IPS-15b (cell line): Measurements from ENCODE around the gene GARIN5B.
"Not testable (repeated sequence)": the region's sequence is repeated elsewhere in the genome, so short reads cannot be mapped to it uniquely, and the experiment has no call there.

Experiments used
- H3K27me3 ChIP-seq: one replicate; pipeline ENCODE4 v1.6.1; 2013; ENCODE audit warnings: low read length; ENCODE audit not compliant: control insufficient read depth, insufficient read depth
- H3K36me3 ChIP-seq: one replicate; pipeline ENCODE4 v1.6.1; 2013; ENCODE audit warnings: low read length; ENCODE audit not compliant: control insufficient read depth, insufficient read depth
- H3K4me1 ChIP-seq: one replicate; pipeline ENCODE4 v1.6.1; 2013; ENCODE audit warnings: mild to moderate bottlenecking, low read length; ENCODE audit not compliant: control insufficient read depth, insufficient read depth
- H3K4me3 ChIP-seq: one replicate; pipeline ENCODE4 v1.5.1; 2013; ENCODE audit warnings: low read depth, low read length
- H3K9ac ChIP-seq: one replicate; pipeline ENCODE4 v1.6.1; 2013; ENCODE audit warnings: low read depth, mild to moderate bottlenecking, low read length
- H3K9me3 ChIP-seq: one replicate; pipeline ENCODE4 v1.6.1; 2013; ENCODE audit warnings: mild to moderate bottlenecking, low read length; ENCODE audit not compliant: control insufficient read depth, insufficient read depth

The GARIN5B gene

DNA sequence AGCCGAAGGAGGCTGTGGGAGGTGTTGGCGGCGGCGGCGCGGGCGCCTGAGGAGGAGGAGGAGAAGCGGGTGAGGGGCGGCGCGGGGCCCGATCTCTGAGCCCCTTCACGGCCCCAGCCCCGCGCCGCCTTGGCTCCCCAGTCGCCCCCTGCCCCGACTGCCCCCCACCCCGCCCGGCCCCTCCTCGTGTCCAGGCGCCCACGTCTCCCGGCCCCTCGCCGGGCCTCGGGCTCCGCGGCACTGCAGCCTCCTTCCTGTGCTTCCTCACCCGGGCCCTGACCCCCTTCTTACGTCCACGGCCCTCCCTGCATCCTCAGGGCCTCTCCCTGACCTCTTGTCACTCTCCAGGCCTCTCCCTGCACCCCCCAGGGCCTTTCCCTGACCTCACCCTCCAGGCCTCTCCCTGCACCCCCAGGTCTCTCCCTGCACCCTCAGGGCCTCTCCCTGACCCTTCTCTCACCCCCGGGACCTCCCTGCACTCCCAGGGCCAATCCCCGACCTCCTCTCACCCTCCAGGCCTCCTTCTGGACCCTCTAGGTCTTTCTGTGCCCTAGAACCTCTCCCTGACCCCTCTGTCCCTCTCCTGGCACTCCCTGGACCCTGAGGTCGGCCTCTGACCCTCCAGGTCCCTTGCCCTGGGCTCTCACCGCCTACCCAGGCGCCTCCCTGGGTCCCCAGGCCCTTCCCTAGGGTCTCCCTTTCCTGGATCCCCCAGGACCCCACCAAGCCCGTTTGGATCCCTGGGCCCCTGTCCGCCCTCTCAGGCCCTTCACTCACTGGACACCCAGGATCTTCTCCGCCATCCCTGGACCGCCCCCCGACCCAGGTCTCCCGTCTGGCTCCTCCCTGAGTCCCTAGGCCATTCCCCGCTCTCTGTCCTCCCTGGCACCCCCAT, 22.9 kb downstream of the GARIN5B start:
- Histone ChIP-seq H3K9me3 (no peaks in the 10 kb centered on the region), H3K9ac (peak overlapping the region; percentile 90), H3K27me3 (no peaks in the 10 kb centered on the region), H3K4me1 (peaks cover 8% of the 10 kb centered on the region), H3K36me3 (peaks cover 31% of the 10 kb centered on the region), H3K4me3 (peak overlapping the region; percentile 94)

DNA sequence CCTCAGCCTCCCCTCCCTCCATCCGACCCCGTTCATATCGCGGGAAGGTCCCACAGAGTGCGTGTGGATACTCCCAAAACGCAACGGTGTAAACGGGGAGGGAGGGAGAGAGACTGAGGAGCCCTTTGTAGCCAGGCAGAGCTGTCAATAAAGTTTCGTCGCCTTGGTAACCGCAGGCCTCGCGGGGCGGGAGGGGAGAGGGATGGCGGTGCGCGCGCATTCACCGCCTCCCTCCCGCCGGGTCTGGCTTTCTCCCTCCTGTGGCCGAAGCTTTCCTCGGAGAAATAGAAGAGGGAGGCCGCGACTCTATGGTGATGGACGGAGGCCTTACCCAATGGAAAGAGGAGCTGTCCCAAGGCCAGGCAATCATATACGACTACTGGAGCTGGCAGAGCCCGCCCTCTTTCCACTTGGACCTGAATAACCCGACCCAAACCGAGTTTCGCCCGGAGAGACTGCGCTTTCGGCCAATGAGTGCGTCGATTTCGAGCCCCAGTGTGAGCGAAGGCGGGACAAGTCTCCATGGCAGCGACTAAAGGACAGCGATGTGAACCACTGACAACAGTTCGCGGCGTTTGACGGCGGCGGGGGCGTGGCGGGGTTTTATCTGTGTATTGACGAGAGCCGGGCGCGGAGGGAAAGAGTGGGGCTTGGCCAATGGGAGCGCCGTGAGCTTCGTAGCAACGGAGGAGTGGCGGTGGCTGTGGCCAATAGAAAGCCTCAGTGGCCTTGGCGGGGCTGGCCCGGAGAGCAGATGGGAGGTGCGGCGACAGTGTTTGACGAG, 23.8 kb downstream of the GARIN5B start, which contains the start of gene KMT5C:
KMT5C (plus strand) TSS at position 772 of the 784 bp plus-strand sequence. CDS start 2,061 bp downstream, outside the sequence.
- Histone ChIP-seq H3K9ac (peak within 1 kb of the TSS; percentile 90), H3K4me3 (peak within 1 kb of the TSS; percentile 94), H3K27me3 (no peaks in the 10 kb centered on the region), H3K4me1 (peaks cover 8% of the 10 kb centered on the region), H3K9me3 (no peaks in the 10 kb centered on the region), H3K36me3 (peaks cover 23% of the 10 kb centered on the region)

DNA sequence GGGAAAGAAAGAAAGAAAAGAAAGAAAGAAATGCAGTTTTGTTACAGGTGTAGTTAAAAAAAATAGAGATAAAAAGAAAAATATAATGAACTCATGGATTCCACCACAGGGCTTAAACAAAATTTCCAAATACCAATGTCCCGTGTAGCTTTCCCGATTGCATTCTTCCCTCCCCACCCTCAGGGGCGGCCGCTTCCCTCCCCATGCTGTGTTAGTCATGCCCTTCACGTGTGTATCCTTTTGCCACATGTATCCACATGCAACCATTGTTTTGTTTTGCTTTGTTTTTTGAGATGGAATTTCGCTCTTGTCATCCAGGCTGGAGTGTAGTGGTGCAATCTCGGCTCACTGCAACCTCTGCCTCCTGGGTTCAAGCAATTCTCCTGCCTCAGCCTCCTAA, 27.0 kb downstream of the GARIN5B start:
- no peaks in the 10 kb centered on the region for H3K36me3 ChIP-seq
- H3K9ac ChIP-seq, result no peak overlapping the region
- no peak overlapping the region for H3K4me3 ChIP-seq
- H3K4me1 ChIP-seq, result peaks cover 2% of the 10 kb centered on the region
- H3K9me3 ChIP-seq, result no peaks in the 10 kb centered on the region
- no peaks in the 10 kb centered on the region for H3K27me3 ChIP-seq

DNA sequence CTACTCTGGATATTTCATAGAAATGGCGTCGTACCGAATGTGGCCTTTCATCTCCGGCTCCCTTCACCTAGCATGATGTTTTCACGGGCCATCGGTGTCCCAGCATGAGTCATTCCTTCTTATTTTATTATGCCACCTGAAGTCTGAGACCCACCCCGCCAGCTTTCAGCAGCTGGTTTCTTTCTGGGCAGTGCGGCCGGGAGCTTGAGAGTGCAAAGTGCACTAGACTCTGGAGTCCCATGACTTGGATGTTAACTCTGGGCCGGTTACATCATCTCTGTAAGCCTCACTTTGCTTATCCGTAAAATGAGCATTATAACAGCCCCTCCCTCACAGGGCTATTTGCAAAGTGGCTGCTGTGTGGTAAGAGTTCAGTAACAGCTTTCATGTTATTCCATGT, 29.2 kb downstream of the GARIN5B start:
- H3K36me3 ChIP-seq, result no peaks in the 10 kb centered on the region
- peaks cover 2% of the 10 kb centered on the region for H3K4me1 ChIP-seq
- no peaks in the 10 kb centered on the region for H3K27me3 ChIP-seq
- no peaks in the 10 kb centered on the region for H3K9me3 ChIP-seq
- no peak overlapping the region for H3K4me3 ChIP-seq
- no peak overlapping the region for H3K9ac ChIP-seq

DNA sequence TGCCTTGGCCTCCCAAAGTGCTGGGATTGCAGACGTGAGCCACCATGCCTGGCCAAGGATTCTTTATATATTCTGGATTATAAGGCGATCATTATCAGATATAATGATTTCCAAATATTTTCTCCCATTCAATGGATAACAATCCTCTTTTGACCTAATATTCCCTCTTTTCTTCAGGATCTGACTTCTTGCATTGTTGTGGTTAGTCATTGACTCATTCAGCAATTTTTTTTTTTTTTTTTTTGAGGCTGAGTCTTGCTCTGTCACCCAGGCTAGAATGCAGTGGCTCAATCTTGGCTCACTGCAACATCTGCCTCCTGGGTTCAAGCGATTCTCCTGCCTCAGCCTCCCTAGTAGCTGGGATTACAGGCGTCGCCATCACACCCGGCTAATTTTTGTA, 33.3 kb downstream of the GARIN5B start:
- H3K4me1 ChIP-seq, H3K27me3 ChIP-seq, H3K9ac ChIP-seq, H3K36me3 ChIP-seq, H3K4me3 ChIP-seq, H3K9me3 ChIP-seq: not testable (repeated sequence)

DNA sequence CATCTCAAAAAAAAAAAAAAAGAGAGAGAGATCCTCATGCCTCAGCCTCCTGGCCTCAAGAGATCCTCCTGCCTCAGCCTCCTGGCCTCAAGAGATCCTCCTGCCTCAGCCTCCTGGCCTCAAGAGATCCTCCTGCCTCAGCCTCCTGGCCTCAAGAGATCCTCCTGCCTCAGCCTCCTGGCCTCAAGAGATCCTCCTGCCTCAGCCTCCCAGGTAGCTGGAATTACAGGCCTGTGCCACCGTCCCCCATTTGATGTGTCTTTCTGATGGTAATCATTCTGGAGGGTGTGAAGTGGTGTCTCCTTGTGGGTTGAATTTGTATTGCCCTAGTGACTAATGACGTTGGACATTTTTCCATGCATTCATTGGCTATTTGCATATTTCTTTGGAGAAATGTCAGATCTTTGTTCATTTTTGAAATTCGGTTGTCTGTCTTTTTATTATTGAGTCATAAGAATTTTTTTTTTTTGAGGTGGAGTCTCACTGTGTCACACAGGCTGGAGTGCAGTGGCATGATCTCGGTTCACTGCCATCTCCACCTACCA, 34.2 kb downstream of the GARIN5B start:
- H3K9me3 ChIP-seq, H3K9ac ChIP-seq: not testable (repeated sequence)

DNA sequence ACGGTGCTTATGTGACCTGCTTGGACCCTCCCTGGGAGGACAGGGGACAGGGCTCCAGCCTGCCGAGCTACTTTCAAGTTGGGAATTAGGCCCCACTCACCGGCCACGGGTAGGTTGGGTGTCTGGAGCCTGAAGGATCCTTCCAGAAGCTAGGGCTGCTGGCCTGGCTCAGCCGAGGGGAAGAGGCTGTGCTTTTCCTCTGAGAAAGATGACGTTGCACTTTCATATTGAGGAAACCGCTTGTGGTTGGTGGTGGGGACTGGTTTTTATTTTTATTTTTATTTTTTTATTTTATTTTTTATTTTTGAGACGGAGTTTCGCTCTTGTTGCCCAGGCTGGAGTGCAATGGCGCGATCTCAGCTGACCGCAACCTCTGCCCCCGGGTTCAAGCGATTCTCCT, 37.9 kb downstream of the GARIN5B start, which contains the start of gene TMEM150B:
TMEM150B (minus strand) TSS at position 170 of the 400 bp plus-strand sequence. CDS start 4,305 bp downstream, outside the sequence.
- no peaks in the 10 kb centered on the region for H3K36me3 ChIP-seq
- H3K4me3 ChIP-seq, result no peak within 1 kb of the TSS
- no peaks in the 10 kb centered on the region for H3K9me3 ChIP-seq
- no peaks in the 10 kb centered on the region for H3K27me3 ChIP-seq
- no peak within 1 kb of the TSS for H3K9ac ChIP-seq
- H3K4me1 ChIP-seq, result no peaks in the 10 kb centered on the region

More for the DNA sequence above, 34.2 kb downstream of the GARIN5B start:
- not testable (repeated sequence) for H3K4me1 ChIP-seq, H3K4me3 ChIP-seq, H3K27me3 ChIP-seq, H3K36me3 ChIP-seq

DNA sequence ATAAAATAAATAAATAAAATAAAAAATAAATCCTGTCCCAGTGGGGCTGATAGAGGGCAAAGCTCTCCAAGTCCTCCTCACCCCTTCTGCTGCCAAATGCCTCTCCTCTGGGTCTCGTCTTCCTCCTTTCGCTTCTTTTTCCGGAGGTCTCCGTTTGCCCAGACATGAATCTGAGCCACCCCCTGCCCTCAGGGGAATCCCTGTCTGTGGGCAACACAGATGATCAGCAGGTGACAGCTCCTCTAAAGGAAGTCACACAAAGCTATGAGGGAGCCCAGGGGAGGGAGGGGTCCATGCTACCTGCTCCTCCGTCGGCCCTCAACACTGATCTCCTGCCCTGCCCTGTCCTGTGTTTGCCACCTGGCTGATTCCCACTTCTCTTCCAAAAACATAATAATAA, 38.4 kb downstream of the GARIN5B start:
- H3K27me3 ChIP-seq, result no peaks in the 10 kb centered on the region
- H3K4me1 ChIP-seq, result no peaks in the 10 kb centered on the region
- H3K9ac ChIP-seq, result no peak overlapping the region
- H3K4me3 ChIP-seq, result no peak overlapping the region
- H3K9me3 ChIP-seq, result no peaks in the 10 kb centered on the region
- H3K36me3 ChIP-seq, result no peaks in the 10 kb centered on the region

DNA sequence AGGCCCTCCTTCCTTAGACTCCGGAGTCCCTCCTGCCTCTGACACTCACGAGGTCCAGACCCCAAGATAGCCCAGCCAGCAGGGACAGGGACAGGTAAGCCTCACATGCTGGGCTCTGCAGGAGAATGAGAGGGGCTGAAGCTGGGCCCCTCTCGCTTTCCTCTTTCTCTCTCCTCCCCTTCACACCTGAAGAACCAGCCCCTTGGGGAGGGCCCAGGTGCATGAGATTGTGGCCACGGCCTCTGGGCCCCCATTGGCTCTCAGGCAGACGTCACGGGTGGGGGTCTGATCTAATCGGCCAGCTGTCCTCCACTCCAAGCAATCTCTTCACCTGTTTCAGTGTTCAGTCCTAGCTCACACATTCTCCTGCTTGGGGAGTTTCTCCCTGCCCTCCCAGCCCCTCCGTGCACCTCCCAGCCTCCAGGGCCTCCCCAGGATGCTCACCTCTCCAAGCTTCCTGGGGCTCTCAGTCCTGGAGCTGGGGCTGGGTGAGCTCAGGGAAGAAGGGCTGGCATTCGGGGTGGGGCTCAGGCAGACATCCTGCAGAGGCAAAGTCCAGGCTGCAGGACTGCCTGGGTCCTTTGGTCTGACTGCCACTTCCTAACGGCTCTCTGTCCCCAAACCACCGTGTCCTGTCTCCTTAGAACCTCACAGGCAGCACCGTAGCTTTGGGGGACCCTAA, 40.7 kb downstream of the GARIN5B start:
- Histone ChIP-seq H3K9me3 (no peaks in the 10 kb centered on the region), H3K27me3 (no peaks in the 10 kb centered on the region), H3K36me3 (no peaks in the 10 kb centered on the region), H3K9ac (no peak overlapping the region), H3K4me3 (no peak overlapping the region), H3K4me1 (no peaks in the 10 kb centered on the region)

DNA sequence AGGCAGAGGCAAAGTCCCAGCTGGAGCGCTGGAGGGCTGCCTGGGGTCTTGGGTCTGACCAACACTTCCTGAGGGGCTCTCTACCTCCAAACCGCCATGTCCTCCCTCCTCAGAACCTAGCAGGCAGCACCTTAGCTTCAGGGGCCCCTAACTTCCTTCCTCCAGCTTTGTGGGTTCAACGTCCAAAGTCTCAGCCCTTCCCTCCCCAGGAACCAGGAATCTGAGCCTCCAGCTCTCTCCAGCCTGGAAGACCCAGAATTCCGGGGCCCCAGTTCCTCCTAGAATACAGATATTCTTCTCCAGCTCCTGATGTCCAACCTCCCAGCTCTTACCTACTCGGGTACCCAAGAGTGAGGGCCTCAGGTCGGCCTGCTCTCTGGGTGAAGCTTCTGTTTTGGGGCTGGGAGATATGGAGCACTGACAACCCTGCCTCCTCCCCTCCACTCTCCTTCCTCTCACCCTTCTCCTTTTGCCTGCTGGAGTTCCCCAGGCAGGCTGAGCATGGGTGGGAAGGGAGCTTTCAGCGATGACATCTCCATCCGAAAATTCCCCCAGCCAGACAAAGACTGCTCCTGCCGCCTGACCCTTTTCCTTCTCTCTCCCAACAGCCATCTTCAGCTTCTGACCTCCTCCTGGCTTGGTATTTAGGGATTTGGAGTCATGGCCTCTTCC, 41.5 kb downstream of the GARIN5B start:
- no peaks in the 10 kb centered on the region for H3K36me3 ChIP-seq
- H3K4me1 ChIP-seq, result no peaks in the 10 kb centered on the region
- H3K9ac ChIP-seq, result no peak overlapping the region
- no peaks in the 10 kb centered on the region for H3K9me3 ChIP-seq
- H3K4me3 ChIP-seq, result no peak overlapping the region
- H3K27me3 ChIP-seq, result no peaks in the 10 kb centered on the region
